ENCODE measurements around the gene RPS8. TPM values are rescaled to one million over a fixed set of nuclear protein-coding genes. Genes with fewer than 3 reads are reported as not detected.

The RPS8 gene
- total and polyA plus RNA-seq, 4 donors, result 1,373 to 3,400 (median 1,929) TPM

DNA sequence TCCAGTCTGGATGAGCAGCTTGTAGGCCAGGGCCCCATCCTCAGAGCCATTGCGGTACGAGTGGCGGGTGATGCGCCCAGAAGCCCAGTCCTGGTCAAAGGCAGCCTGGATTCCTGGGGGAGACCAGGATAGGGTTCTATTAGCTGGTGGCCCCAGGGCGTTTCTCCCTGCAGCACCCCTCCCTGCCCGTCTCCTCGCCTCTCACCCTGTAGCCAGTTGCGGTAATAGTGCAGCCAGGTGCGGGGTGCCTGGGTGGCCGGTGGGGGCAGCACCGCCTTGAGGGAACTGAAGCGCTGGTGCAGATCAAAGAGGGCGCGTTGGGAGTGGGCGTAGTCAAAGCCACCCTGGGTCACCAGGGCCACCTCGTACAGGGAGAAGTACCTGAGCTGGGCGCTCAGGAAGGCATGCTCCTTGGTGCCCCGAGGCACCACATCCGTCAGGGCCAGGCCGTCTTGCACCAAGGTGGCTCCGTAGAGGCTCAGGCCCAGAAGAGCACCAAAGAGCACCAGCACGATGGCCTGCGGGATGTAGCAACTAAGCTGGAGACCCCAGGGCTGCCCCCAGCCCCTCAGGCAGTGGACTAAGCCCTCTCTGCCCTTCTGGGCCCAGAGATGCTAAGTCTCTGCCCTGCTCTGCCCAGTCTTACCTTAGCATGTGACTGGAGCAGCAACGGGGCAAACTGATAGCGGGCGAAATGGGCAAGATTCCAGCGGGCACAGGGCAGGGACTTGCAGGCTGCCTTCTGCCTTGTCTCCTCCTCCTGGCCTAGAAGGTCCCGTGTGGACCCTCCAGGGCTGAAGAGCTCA, 52.1 kb downstream of the RPS8 start:
- Histone ChIP-seq H3K9me3 (ENCODE audit: control insufficient read depth, low read length) (no peaks in the 10 kb centered on the region), H3K27me3 (ENCODE audit: control insufficient read depth in 1 of 2, insufficient read depth in 2 of 2, low read length in 1 of 2) (no peaks in the 10 kb centered on the region), H3K4me3 (ENCODE audit: low read length in 2 of 2) (no peak overlapping the region), H3K36me3 (ENCODE audit: control insufficient read depth in 1 of 2, insufficient read depth in 2 of 2, low read length in 1 of 2) (no peaks in the 10 kb centered on the region), H3K4me1 (ENCODE audit: control insufficient read depth in 1 of 2, insufficient read depth in 2 of 2, low read length in 2 of 2) (no peaks in the 10 kb centered on the region), H3K27ac (ENCODE audit: low read depth in 1 of 2, low read length in 2 of 2) (no peak overlapping the region)
- ATAC-seq (ENCODE audit: low FRiP score) (no peak), DNase-seq (peak in 1 of 2 donors; percentile 73)
- WGBS, 2 donors, result 88 to 91% methylated on average over 28 of the region's 28 CpGs
- intact Hi-C loops (cut with DNase I), result no loop called here

DNA sequence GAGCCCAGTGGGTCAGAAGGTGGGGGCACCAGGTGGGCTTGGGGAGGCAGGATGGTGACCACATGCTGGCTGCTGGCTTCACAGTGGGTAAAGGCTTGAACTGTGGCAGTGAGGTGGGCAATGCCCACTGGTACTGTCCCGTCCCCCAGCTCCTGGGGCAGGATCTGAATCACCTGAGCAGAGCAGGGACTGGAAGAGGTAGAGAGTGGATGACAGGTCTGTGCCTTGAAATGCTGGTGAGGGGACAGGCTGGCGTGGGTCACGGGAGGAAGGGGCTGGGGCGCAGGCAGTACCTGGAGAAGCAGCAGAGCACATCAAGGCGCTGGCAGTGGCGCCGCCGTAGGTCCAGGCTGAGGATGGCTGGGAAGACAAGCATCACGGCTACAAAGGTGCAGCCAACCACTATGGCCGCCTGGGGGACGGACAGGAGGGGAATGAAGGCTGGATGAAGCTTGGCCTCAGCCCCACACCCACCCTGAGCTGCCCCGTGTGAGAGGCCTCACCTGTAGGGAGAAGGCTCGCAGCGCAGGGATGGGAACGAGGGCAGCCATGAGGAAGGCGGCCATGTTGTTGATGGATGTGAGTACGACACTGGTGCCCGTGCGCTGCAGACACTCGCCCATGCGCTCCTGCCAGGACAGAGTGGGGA, 52.8 kb downstream of the RPS8 start:
- H3K27me3 ChIP-seq (ENCODE audit: control insufficient read depth in 1 of 2, insufficient read depth in 2 of 2, low read length in 1 of 2), result no peaks in the 10 kb centered on the region
- H3K4me3 ChIP-seq (ENCODE audit: low read length in 2 of 2), result no peak overlapping the region
- DNase-seq, result peak in 1 of 2 donors; percentile 75
- no peaks in the 10 kb centered on the region for H3K4me1 ChIP-seq (ENCODE audit: control insufficient read depth in 1 of 2, insufficient read depth in 2 of 2, low read length in 2 of 2)
- H3K9me3 ChIP-seq (ENCODE audit: control insufficient read depth, low read length), result no peaks in the 10 kb centered on the region
- no peak overlapping the region for H3K27ac ChIP-seq (ENCODE audit: low read depth in 1 of 2, low read length in 2 of 2)
- H3K36me3 ChIP-seq (ENCODE audit: control insufficient read depth in 1 of 2, insufficient read depth in 2 of 2, low read length in 1 of 2), result no peaks in the 10 kb centered on the region
- 93 to 94% methylated on average over 21 of the region's 21 CpGs for WGBS, 2 donors
- ATAC-seq (ENCODE audit: low FRiP score), result no peak
- intact Hi-C loops (cut with DNase I), result no loop called here

Other genes starting within 250 kb of the RPS8 start
- gene TMEM53, start 101.1 kb upstream of the RPS8 start, total RNA-seq, result 1 to 10 TPM; 5.4 to 6.6 TPM
- gene TMEM53, start 101.1 kb upstream of the RPS8 start, polyA plus RNA-seq, result 1 to 10 TPM; 8.4 to 9.9 TPM
- gene ARMH1, start 100.8 kb upstream of the RPS8 start, total RNA-seq, result 1 to 10 TPM; 1.5 to 6.7 TPM
- gene ARMH1, start 100.8 kb upstream of the RPS8 start, polyA plus RNA-seq, result 1 to 10 TPM in 1 of 2 donors, under 1 TPM in 1; 0.63 to 2.0 TPM
- not detected for gene RNU5D-1, start 44.4 kb upstream of the RPS8 start, total RNA-seq
- gene RNU5D-1, start 44.4 kb upstream of the RPS8 start, polyA plus RNA-seq, result not detected
- gene KIF2C, start 35.7 kb upstream of the RPS8 start, total RNA-seq, result 1 to 10 TPM in 1 of 2 donors, under 1 TPM in 1; 0.84 to 3.5 TPM
- 1 to 10 TPM in 1 of 2 donors, under 1 TPM in 1; 0.75 to 2.3 TPM for gene KIF2C, start 35.7 kb upstream of the RPS8 start, polyA plus RNA-seq
- gene BEST4, start 12.6 kb downstream of the RPS8 start, total RNA-seq, result under 1 TPM; 0.30 to 0.32 TPM
- gene BEST4, start 12.6 kb downstream of the RPS8 start, polyA plus RNA-seq, result 1 to 10 TPM; 1.1 to 1.8 TPM
- gene PLK3, start 24.8 kb downstream of the RPS8 start, total RNA-seq, result 10 to 100 TPM; 28.8 to 84.3 TPM
- gene PLK3, start 24.8 kb downstream of the RPS8 start, polyA plus RNA-seq, result 10 to 100 TPM; 16.2 to 73.3 TPM
- gene DYNLT4, start 31.8 kb downstream of the RPS8 start, total RNA-seq, result under 1 TPM; 0.81 to 0.87 TPM
- 1 to 10 TPM in 1 of 2 donors, not detected in 1; 3.0 TPM for gene DYNLT4, start 31.8 kb downstream of the RPS8 start, polyA plus RNA-seq
- 10 to 100 TPM; 38.5 to 41.1 TPM for gene BTBD19, start 33.0 kb downstream of the RPS8 start, total RNA-seq
- gene BTBD19, start 33.0 kb downstream of the RPS8 start, polyA plus RNA-seq, result 10 to 100 TPM in 1 of 2 donors, 1 to 10 TPM in 1; 5.1 to 35.4 TPM
- 1 to 10 TPM; 1.7 to 6.3 TPM for gene PTCH2, start 67.7 kb downstream of the RPS8 start, total RNA-seq
- 1 to 10 TPM in 1 of 2 donors, under 1 TPM in 1; 0.38 to 6.7 TPM for gene PTCH2, start 67.7 kb downstream of the RPS8 start, polyA plus RNA-seq
- gene EIF2B3, start 211.1 kb downstream of the RPS8 start, total RNA-seq, result 10 to 100 TPM; 17.5 to 24.6 TPM
- gene EIF2B3, start 211.1 kb downstream of the RPS8 start, polyA plus RNA-seq, result 10 to 100 TPM; 14.7 to 18.8 TPM
- gene HECTD3, start 235.8 kb downstream of the RPS8 start, total RNA-seq, result 10 to 100 TPM; 32.0 to 48.7 TPM
- gene HECTD3, start 235.8 kb downstream of the RPS8 start, polyA plus RNA-seq, result 10 to 100 TPM; 24.2 to 45.2 TPM
- 10 to 100 TPM; 54.6 to 76.2 TPM for gene UROD, start 236.7 kb downstream of the RPS8 start, total RNA-seq
- gene UROD, start 236.7 kb downstream of the RPS8 start, polyA plus RNA-seq, result 100 to 1,000 TPM in 1 of 2 donors, 10 to 100 TPM in 1; 74.4 to 128 TPM